Activated naive CD8-positive, alpha-beta T cell treated with anti-CD3 and anti-CD28 coated beads, Interleukin-2, amount 10 ng/mL, durations not matched to agents 7 days and 5 days (primary cell): Measurements from ENCODE around the gene PCDHA3. TPM values are rescaled to one million over a fixed set of nuclear protein-coding genes. Genes with fewer than 3 reads are reported as not detected.

Source experiments
- total RNA-seq, 2 experiments: library from RNA; stranded (reverse); gene quantifications; one replicate each; pipeline ENCODE4 v1.2.3, GENCODE V29; 2021

PCDHA3 gene
- total RNA-seq, 2 experiments from 2014 or later: not detected

Other genes with a start within 250 kb of the PCDHA3 start
- 10 to 100 TPM; 34.4 to 36.9 TPM for gene SRA1, start 243.6 kb upstream of the PCDHA3 start, total RNA-seq
- gene APBB3, start 236.5 kb upstream of the PCDHA3 start, total RNA-seq: 10 to 100 TPM; 41.3 to 47.7 TPM
- 10 to 100 TPM; 80.8 to 94.0 TPM for gene SLC35A4, start 236.2 kb upstream of the PCDHA3 start, total RNA-seq
- 1 to 10 TPM; 3.5 to 4.1 TPM for gene CD14, start 167.9 kb upstream of the PCDHA3 start, total RNA-seq
- gene TMCO6, start 161.6 kb upstream of the PCDHA3 start, total RNA-seq: 10 to 100 TPM; 39.2 to 43.7 TPM
- 10 to 100 TPM; 65.9 to 66.6 TPM for gene NDUFA2, start 153.4 kb upstream of the PCDHA3 start, total RNA-seq
- gene IK, start 153.2 kb upstream of the PCDHA3 start, total RNA-seq: 100 to 1,000 TPM; 135 to 140 TPM
- gene WDR55, start 136.2 kb upstream of the PCDHA3 start, total RNA-seq: 10 to 100 TPM; 41.8 to 45.4 TPM
- 1 to 10 TPM; 3.1 to 3.4 TPM for gene DND1, start 127.5 kb upstream of the PCDHA3 start, total RNA-seq
- 10 to 100 TPM; 77.3 to 81.5 TPM for gene HARS1, start 109.7 kb upstream of the PCDHA3 start, total RNA-seq
- 10 to 100 TPM; 38.7 to 41.7 TPM for gene HARS2, start 109.6 kb upstream of the PCDHA3 start, total RNA-seq
- 10 to 100 TPM; 54.7 to 57.8 TPM for gene ZMAT2, start 100.6 kb upstream of the PCDHA3 start, total RNA-seq
- gene PCDHA1, start 14.9 kb upstream of the PCDHA3 start, total RNA-seq: not detected
- not detected for gene PCDHA2, start 6.2 kb upstream of the PCDHA3 start, total RNA-seq
- gene PCDHA4, start 6.0 kb downstream of the PCDHA3 start, total RNA-seq: not detected
- not detected for gene PCDHA5, start 20.6 kb downstream of the PCDHA3 start, total RNA-seq
- gene PCDHA6, start 26.9 kb downstream of the PCDHA3 start, total RNA-seq: not detected
- gene PCDHA7, start 33.2 kb downstream of the PCDHA3 start, total RNA-seq: not detected
- not detected for gene PCDHA8, start 40.1 kb downstream of the PCDHA3 start, total RNA-seq
- not detected for gene PCDHA9, start 47.3 kb downstream of the PCDHA3 start, total RNA-seq
- not detected for gene PCDHA10, start 54.8 kb downstream of the PCDHA3 start, total RNA-seq
- gene PCDHA11, start 67.9 kb downstream of the PCDHA3 start, total RNA-seq: not detected
- not detected for gene PCDHA12, start 74.3 kb downstream of the PCDHA3 start, total RNA-seq
- gene PCDHA13, start 81.1 kb downstream of the PCDHA3 start, total RNA-seq: not detected
- gene PCDHAC1, start 125.2 kb downstream of the PCDHA3 start, total RNA-seq: not detected
- gene PCDHAC2, start 165.4 kb downstream of the PCDHA3 start, total RNA-seq: not detected